Fibroblast of mammary gland (primary cell): Measurements from ENCODE around the gene DNASE2B.
"Not testable (repeated sequence)": the region's sequence is repeated elsewhere in the genome, so short reads cannot be mapped to it uniquely, and the experiment has no call there.

Experiments used
- DNase-seq: peaks from one replicate; pipeline ENCODE4 v3.0.0-alpha.2; 2010; ENCODE audit warnings: low read depth
- H3K4me3 ChIP-seq: 2 replicates; pipeline ENCODE4 v1.5.1; 2011; ENCODE audit warnings: low read depth, mild to moderate bottlenecking, low read length, moderate library complexity; ENCODE audit not compliant: control insufficient read depth
- CTCF ChIP-seq: conservative IDR thresholded peaks from 2 replicates; pipeline ENCODE4 v1.5.1; 2011; ENCODE audit warnings: low read depth, low read length, inconsistent platforms; ENCODE audit not compliant: control insufficient read depth, insufficient read depth

DNASE2B gene

DNA sequence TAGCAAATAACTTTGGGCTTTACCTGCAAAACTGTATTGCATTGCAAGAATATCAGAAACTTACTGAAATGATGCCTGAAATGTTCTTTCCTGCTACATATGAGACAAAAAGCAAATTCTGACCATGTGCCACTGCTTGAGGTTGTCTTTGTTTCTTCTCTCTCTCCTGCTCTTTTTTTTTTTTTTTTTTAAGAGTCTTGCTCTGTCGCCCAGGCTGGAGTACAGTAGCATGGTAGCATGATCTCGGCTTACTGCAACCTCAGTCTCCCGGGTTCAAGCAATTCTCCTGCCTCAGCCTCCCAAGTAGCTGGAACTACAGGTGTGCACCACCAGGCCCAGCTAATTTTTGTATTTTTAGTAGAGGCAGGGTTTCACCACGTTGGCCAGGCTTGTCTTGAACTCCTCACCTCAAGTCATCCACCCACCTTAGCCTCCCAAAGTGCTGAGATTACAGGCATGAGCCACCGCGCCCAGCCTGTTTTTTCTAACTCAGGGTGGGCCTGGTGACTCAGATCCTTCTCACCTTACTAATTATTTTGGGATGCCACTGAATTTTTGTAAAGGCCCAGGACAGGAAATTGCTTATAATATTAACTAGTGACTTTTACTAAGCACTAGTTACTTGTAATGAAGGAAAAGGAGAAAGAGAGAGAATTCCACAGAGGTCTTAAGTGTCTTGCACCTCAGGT lies 35.9 kb downstream of the DNASE2B start:
- DNase-seq, result no peak
- no peak overlapping the region for H3K4me3 ChIP-seq
- no peak for TF ChIP-seq CTCF

DNA sequence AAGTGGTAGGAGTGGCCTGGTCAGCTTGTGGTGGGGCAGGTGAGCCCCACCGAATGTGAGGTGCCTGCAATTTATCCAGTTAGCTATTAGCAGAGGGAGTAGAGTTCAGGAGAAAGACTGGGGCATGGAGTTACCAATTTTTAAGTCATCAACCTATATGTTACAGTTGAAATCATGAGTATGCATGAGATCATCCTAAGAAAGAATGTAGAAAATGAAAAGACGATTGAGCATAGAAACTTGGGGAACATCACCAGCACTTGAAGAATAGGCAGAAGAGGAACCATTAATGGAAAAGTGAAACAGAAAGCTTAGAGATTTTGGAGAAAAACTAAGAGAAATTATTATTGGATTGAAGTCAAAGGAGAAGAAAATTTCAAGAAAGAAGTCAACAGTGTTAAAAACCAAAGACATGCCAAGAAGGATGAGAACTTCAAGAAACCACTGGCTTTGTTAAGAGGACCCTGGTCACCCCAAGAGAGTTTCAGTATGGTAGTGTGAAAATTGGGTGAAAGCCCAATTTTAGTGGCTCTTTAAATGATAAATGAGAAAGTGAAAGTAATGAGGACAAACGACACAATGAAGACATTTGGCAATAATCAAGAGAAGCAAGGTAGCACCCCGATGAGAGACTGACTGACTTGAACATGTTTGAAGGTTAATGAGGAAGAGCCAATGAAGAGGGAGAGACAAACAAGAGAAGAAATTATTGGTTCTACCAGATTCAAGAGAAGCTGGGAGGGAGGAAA lies 36.7 kb downstream of the DNASE2B start:
- no peak for DNase-seq
- no peak for TF ChIP-seq CTCF
- H3K4me3 ChIP-seq, result no peak overlapping the region

- H3K4me3 ChIP-seq, result no peak overlapping the region
- TF ChIP-seq CTCF, result no peak
- DNase-seq, result no peak
Measured at GRCh38 chr1:84436876-84437655, 38.8 kb downstream of the DNASE2B start.

GRCh38 chr1:84442256-84442655 lies 44.0 kb downstream of the DNASE2B start:
- no peak overlapping the region for H3K4me3 ChIP-seq
- DNase-seq, result peak; percentile 95
- TF ChIP-seq CTCF, result peak; percentile 63

DNA sequence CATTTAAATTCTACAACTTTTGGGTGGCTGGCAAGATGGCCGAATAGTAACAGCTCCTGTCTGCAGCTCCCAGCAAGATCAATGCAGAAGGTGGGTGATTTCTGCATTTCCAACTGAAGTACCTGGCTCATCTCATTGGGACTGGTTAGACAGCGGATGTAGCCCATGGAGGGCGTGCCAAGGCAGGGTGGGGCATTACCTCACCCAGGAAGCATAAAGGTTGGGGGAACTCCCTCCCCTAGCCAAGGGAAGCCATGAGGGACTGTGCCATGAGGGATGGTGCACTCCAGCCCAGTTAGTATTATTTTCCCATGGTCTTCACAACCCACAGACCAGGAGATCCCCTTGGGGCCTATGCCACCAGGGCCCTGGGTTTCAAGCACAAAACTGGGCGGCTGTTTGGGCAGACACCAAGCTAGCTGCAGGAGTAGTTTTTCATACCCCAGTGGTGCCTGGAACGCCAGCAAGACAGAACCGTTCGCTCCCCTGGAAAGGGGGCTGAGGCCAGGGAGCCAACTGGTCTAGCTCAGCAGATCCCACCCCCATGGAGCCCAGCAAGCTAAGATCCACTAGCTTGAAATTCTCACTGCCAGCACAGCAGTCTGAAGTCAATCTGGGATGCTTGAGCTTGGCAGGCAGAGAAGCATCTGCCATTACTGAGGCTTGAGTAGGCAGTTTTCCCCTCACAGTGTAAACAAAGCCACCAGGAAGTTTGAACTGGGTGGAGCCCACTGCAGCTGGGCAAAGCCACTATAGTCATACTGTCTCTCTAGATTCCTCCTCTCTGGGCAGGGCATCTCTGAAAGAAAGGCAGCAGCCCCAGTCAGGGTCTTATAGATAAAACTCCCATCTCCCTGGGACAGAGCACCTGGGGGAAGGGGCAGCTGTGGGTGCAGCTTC lies 44.7 kb downstream of the DNASE2B start:
- H3K4me3 ChIP-seq, DNase-seq: not testable (repeated sequence)

DNA sequence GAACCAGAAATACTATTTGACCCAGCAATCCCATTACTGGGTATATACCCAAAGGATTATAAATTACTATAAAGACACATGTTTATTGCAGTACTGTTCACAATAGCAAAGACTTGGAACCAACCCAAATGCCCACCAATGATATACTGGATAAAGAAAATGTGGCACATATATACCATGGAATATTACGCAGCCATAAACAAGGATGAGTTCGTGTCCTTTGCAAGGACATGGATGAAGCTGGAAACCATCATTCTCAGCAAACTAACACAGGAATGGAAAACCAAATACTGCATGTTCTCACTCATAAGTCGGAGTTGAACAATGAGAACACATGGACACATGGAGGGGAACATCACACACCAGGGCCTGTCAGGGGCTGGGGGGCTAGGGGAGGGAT lies 50.4 kb downstream of the DNASE2B start:
- not testable (repeated sequence) for DNase-seq, H3K4me3 ChIP-seq

GRCh38 chr1:84450910-84451309 lies 52.6 kb downstream of the DNASE2B start:
- DNase-seq, result peak; percentile 14
- H3K4me3 ChIP-seq, result no peak overlapping the region
- TF ChIP-seq CTCF, result no peak
